Neural progenitor cell (in vitro differentiated cells): Measurements from ENCODE around the gene SCUBE2.

ENCODE experiments used
- CTCF ChIP-seq: fragments of 200-600 bp; sonication (generic); IDR thresholded peaks from 2 replicates; pipeline ENCODE4 v1.5.1; 2017; ENCODE audit warnings: antibody characterized with exemption, mild to moderate bottlenecking
- EZH2 ChIP-seq: fragments of 200-600 bp; sonication (generic); IDR thresholded peaks from 2 replicates; pipeline ENCODE4 v1.6.1; 2017; ENCODE audit warnings: antibody characterized with exemption, mild to moderate bottlenecking, moderate library complexity

DNA sequence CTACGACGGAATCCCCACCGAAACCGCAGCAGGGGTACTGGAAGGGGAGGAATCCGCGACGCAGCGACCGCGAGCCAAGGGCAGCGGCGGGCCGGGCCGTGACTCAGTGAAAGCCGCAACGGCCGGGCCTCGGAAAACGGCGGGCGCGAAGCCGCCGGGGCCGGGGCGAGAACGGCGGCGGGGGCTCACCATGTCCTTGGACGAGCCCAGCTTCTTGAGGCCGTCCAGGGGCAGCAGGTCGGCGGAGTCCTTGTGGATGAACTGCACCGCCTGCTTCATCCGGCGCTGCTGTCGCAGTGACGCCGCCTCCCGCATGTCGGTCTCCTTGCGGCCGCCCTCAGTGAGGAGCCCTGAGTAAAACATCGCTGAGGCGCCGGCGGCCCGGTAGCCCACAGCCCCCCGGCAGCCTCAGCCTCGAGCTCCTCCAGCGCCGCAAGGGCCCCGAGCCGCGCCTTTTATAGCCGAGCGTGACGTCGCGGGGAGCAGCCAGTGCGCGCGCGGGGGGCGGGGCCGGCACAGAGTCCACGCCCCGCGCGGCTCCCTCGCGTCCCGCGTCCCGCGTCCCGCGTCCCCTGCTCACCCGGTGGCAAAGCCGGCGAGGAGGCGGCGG, 87.7 kb downstream of the SCUBE2 start, which contains the start of gene NRIP3:
- no peak for TF ChIP-seq CTCF
- peak; percentile 71 for TF ChIP-seq EZH2
